Heart left ventricle (tissue), 13 donors: Measurements from ENCODE around the gene TECPR1.

Source experiments
- CTCF ChIP-seq, 12 donors: fragments of 200-600 bp; sonication (generic) in 4 of 12; IDR thresholded peaks; one replicate each; pipeline versions ENCODE4 v1.5.0 to v1.8.0; 2018 to 2022; ENCODE audit warnings: antibody characterized with exemption in 12 of 12, mild to moderate bottlenecking in 5 of 12
- POLR2A ChIP-seq, 2 donors: fragments of 450-650 bp; IDR thresholded peaks; one replicate each; pipeline ENCODE4 v1.6.1; 2017; ENCODE audit warnings: antibody characterized with exemption in 2 of 2, mild to moderate bottlenecking in 2 of 2, moderate library complexity in 2 of 2
- donor health status: ischemic (EF 13 %, LVEDD 7.1; RV severe dilation, severe dysfunction).
- donor health status: DM: no; HTN: yes; CAD: no.
- donor health status: DM: no; HTN: no; CAD: no.
- donor health status: ischemic (EF 25% LVEDD 6.9; RV normal size, moderate dysfunction).
- donor health status: ischemic (EF 25% LVEDD 5.7; RV mildly dilated, moderate dysfunction).
- donor health status: ischemic (EF 35%, LVEDD 5.7; RV mildly dilated, moderate dysfunction).
- donor health status: nonischemic (EF 11% LVEDD 7.7; RV severe dilation, severe dysfunction).
- donor health status: DM: yes; HTN: yes; CAD: no.
- donor health status: PGD.
- donor health status: ischemic (EF 29% LVEDD 5.4; RV normal size, mild dysfunction).
- donor health status: nonischemic (EF 23%, LVEDD 6.1; RV moderate dilation, normal function).

DNA sequence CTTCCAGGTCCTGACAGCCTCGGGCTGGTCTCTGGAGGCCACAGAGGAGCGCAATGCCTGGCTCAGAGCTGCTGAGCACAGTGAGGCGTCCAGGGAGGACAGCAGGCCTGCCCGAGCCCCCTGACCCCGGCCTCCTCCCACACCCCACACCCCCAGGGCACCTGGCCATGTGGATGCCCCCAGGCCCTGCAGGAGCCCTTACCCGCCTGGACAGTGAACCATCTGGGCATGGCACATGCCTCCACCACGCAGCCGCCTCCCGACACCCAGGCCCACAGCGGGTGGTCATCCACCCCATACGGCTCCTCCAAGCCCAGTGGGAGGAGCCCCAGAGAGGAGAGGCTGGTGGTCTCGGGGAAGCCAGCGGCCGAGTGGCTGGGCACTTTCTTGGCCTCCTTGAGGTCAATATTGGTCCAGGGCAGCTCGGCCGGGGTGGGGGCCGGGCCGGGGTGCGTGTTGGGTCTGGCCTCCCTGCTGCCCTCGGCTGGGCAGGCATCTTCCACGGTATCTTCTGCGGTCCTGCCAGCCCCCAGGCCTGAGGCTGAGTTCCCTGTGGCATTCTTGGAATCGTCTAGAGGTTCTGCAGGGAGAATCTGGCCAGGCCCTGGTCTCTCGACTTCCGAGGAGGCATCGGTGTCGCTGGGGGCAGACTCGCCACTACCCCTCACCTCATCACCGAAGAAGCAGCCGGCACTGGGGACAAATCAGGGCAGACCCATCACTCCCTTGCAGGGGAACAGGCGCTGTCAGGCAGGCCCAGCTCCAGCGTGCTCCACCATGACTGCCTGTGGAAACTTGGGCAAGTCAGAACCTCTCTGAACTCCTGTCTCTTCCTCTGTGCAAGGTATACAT lies 18.6 kb downstream of the TECPR1 start:
- no peak for TF ChIP-seq POLR2A (IDR thresholded peaks at IDR 0.05)
- TF ChIP-seq CTCF (IDR thresholded peaks at IDR 0.05): no peak
